ENCODE measurements around the gene COPB2. TPM values are rescaled to one million over a fixed set of nuclear protein-coding genes. Genes with fewer than 3 reads are reported as not detected.
A peak's percentile ranks its signal among the peaks of the same experiment; 100 is the strongest.
"Not testable (repeated sequence)": the region's sequence is repeated elsewhere in the genome, so short reads cannot be mapped to it uniquely, and the experiment has no call there.

COPB2 gene
- total RNA-seq, 2 donors from 2014 or later = 67.4 to 114 TPM

GRCh38 chr3:139394116-139394515 is 4.7 kb upstream of the COPB2 start:
- H3K4me1 ChIP-seq (ENCODE audit: control insufficient read depth in 1 of 2, low read depth in 2 of 2) = peaks cover 0 to 12% of the 10 kb centered on the region in 2 donors
- no peaks in the 10 kb centered on the region for H3K36me3 ChIP-seq
- DNase-seq (ENCODE audit: low spot score) (no peak), ATAC-seq (ENCODE audit: insufficient number of reproducible peaks, low FRiP score, low read depth) (no peak)
- H3K27ac ChIP-seq = no peak overlapping the region
- H3K4me3 ChIP-seq = no peak overlapping the region
- H3K27me3 ChIP-seq (replicated peaks; ENCODE audit: insufficient read depth) = no peaks in the 10 kb centered on the region
- no peaks in the 10 kb centered on the region for H3K9me3 ChIP-seq
- TF ChIP-seq, protein P1, sequence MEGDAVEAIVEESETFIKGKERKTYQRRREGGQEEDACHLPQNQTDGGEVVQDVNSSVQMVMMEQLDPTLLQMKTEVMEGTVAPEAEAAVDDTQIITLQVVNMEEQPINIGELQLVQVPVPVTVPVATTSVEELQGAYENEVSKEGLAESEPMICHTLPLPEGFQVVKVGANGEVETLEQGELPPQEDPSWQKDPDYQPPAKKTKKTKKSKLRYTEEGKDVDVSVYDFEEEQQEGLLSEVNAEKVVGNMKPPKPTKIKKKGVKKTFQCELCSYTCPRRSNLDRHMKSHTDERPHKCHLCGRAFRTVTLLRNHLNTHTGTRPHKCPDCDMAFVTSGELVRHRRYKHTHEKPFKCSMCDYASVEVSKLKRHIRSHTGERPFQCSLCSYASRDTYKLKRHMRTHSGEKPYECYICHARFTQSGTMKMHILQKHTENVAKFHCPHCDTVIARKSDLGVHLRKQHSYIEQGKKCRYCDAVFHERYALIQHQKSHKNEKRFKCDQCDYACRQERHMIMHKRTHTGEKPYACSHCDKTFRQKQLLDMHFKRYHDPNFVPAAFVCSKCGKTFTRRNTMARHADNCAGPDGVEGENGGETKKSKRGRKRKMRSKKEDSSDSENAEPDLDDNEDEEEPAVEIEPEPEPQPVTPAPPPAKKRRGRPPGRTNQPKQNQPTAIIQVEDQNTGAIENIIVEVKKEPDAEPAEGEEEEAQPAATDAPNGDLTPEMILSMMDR (IDR thresholded peaks at IDR 0.05) = no peak

DNA sequence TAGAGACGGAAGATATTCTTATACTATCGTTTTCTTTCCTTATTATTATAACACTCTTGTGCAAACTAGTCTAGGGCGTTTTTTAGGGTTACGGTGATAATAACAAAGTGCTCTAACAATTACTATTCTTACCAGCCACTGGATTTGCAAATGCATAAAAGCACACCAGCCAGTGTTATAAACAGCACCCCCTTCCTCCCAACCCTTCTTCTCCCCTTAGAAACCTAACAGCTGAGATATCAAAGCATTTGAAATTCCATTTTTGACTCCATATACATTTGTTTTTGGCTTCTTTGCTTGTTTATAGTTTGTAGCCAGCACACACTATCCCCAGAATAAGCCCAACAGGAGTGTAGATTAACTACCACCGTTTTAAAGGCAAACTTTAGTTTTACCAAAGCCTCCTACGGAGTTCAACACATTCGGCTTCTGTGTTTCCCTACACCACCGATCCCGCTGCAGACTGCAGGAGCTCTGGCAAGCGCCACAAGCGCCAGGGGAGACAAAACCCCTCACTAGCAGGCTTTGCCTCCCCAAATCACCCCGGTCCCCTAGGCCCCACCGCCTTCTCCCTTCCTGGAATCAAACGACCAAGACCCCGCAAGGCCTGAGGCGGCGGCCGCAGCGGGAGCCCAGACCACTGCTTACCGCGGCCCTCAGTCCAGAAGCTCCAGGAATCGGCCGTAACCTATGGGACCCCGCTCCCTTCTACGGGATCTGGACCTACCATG is 461 bp downstream of the COPB2 start:
- Histone ChIP-seq H3K27me3 (replicated peaks; ENCODE audit: insufficient read depth) (no peaks in the 10 kb centered on the region), H3K27ac (peak overlapping the region; percentile 89 to 94), H3K36me3 (no peaks in the 10 kb centered on the region), H3K4me3 (peak overlapping the region; percentile 98), H3K4me1 (ENCODE audit: control insufficient read depth in 1 of 2, low read depth in 2 of 2) (peaks cover 25 to 56% of the 10 kb centered on the region in 2 donors), H3K9me3 (no peaks in the 10 kb centered on the region)
- DNase-seq (ENCODE audit: low spot score) (no peak), ATAC-seq (ENCODE audit: insufficient number of reproducible peaks, low FRiP score, low read depth) (peak; percentile 50)
- TF ChIP-seq, protein P1 (IDR thresholded peaks at IDR 0.05) = no peak

GRCh38 chr3:139388077-139388476 is 1.4 kb downstream of the COPB2 start:
- ATAC-seq (ENCODE audit: insufficient number of reproducible peaks, low FRiP score, low read depth) = no peak
- DNase-seq (ENCODE audit: low spot score) = no peak
- Histone ChIP-seq H3K36me3 (no peaks in the 10 kb centered on the region), H3K4me3 (peak overlapping the region; percentile 98), H3K9me3 (no peaks in the 10 kb centered on the region), H3K27me3 (replicated peaks; ENCODE audit: insufficient read depth) (no peaks in the 10 kb centered on the region), H3K4me1 (ENCODE audit: control insufficient read depth in 1 of 2, low read depth in 2 of 2) (peaks cover 25 to 61% of the 10 kb centered on the region in 2 donors), H3K27ac (no peak overlapping the region)
- TF ChIP-seq, protein P1 (IDR thresholded peaks at IDR 0.05) = no peak

DNA sequence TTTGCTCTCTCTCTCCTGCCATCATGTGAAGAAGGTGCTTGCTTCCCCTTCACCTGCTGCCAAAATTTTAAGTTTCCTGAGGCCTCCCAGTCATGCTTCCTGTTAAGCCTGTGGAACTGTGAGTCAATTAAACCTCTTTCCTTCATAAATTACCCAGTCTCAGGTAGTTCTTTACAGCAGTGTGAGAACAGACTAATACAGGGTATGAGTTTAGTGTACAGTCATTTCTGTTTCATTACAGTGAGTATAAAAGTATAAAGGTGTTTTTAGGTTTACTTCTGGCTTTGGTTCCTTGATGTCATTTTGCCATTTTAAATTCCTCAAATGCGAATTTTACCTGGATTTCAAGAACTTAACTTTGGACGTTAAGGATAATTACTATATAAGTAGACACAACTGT is 7.2 kb downstream of the COPB2 start:
- DNase-seq (ENCODE audit: low spot score); H3K27me3 ChIP-seq (replicated peaks; ENCODE audit: insufficient read depth); H3K4me3 ChIP-seq; H3K27ac ChIP-seq; ATAC-seq (ENCODE audit: insufficient number of reproducible peaks, low FRiP score, low read depth); H3K9me3 ChIP-seq: not testable (repeated sequence)
- Histone ChIP-seq H3K4me1 (ENCODE audit: control insufficient read depth in 1 of 2, low read depth in 2 of 2) (peaks cover 13 to 35% of the 10 kb centered on the region in 2 donors), H3K36me3 (peaks cover 17% of the 10 kb centered on the region)

DNA sequence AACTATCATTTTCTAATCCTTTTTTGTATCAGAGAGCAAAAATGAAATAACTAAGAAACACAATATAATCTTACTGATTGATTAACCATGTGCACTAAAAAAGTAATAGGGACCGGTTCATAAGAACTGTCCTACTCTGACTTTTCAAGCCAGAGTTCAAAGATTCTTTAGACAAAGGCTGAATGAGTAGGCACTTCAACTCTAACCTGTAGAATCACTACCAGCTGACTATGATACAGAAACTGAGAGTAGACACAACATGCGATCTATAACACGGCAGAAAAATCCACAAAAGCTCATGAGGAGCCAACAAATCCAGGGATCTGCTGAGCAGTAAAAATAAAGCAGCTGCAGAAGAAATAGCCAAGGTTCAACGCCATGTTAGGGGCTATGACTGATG is 8.9 kb downstream of the COPB2 start:
- DNase-seq (ENCODE audit: low spot score) = no peak
- Histone ChIP-seq H3K4me3 (no peak overlapping the region), H3K9me3 (no peaks in the 10 kb centered on the region), H3K27me3 (replicated peaks; ENCODE audit: insufficient read depth) (no peaks in the 10 kb centered on the region), H3K27ac (no peak overlapping the region), H3K36me3 (peaks cover 32% of the 10 kb centered on the region), H3K4me1 (ENCODE audit: control insufficient read depth in 1 of 2, low read depth in 2 of 2) (peaks cover 5 to 19% of the 10 kb centered on the region in 2 donors)
- no peak for ATAC-seq (ENCODE audit: insufficient number of reproducible peaks, low FRiP score, low read depth)
- TF ChIP-seq, protein P1 (IDR thresholded peaks at IDR 0.05) = no peak

Data from thoracic aorta (tissue), 2 donors.